Left renal cortex interstitium (tissue), 4 donors: ENCODE data around the gene CHCT1. TPM values are rescaled to one million over a fixed set of nuclear protein-coding genes. Genes with fewer than 3 reads are reported as not detected.
"Not testable (repeated sequence)": the region's sequence is repeated elsewhere in the genome, so short reads cannot be mapped to it uniquely, and the experiment has no call there.

Source experiments
- DNase-seq, 4 donors: peaks; one replicate each; pipeline ENCODE4 v3.0.0-alpha.2; 2013; ENCODE audit warnings: low read depth in 4 of 4, low spot score in 2 of 4, missing footprints in 1 of 4
- polyA plus RNA-seq, 4 donors: library from polyadenylated mRNA; unstranded; fragments of 120-200 nt; gene quantifications; one replicate each; pipeline ENCODE4 v1.2.1, GENCODE V29; 2013; ENCODE audit not compliant: insufficient read length in 4 of 4

Gene CHCT1
- under 1 TPM in 1 of 4 donors, not detected in 3; 0.34 TPM for polyA plus RNA-seq

GRCh38 chr17:60422162-60422665 lies at the start of gene CHCT1:
TSS of gene CHCT1 (plus strand) at chr17:60422489. CDS start at chr17:60422593, 104 bp downstream.
- no peak for DNase-seq

GRCh38 chr17:60372790-60373483 lies 49.4 kb upstream of the CHCT1 start:
- DNase-seq = no peak

GRCh38 chr17:60378187-60378586 lies 44.1 kb upstream of the CHCT1 start:
- not testable (repeated sequence) for DNase-seq

- not testable (repeated sequence) for DNase-seq
Observed at GRCh38 chr17:60379461-60379860, 42.8 kb upstream of the CHCT1 start.

GRCh38 chr17:60381958-60382357 lies 40.3 kb upstream of the CHCT1 start:
- no peak for DNase-seq

GRCh38 chr17:60383379-60383778 lies 38.9 kb upstream of the CHCT1 start:
- no peak for DNase-seq

- not testable (repeated sequence) for DNase-seq
Observed at GRCh38 chr17:60384921-60385320, 37.4 kb upstream of the CHCT1 start.

- DNase-seq = no peak
Observed at GRCh38 chr17:60386147-60387058, 35.9 kb upstream of the CHCT1 start.

- DNase-seq = no peak
Observed at GRCh38 chr17:60387666-60388065, 34.6 kb upstream of the CHCT1 start.

GRCh38 chr17:60388742-60389141 lies 33.5 kb upstream of the CHCT1 start:
- no peak for DNase-seq

GRCh38 chr17:60390186-60390585 lies 32.1 kb upstream of the CHCT1 start:
- no peak for DNase-seq

GRCh38 chr17:60390925-60391470 lies 31.3 kb upstream of the CHCT1 start:
- DNase-seq = no peak

- no peak for DNase-seq
Observed at GRCh38 chr17:60391471-60392041, 30.7 kb upstream of the CHCT1 start.

GRCh38 chr17:60392042-60392844 lies 30.0 kb upstream of the CHCT1 start, which contains the start of gene USP32:
TSS of gene USP32 (minus strand) at chr17:60392133. CDS start at chr17:60391939, 194 bp downstream.
- peak; percentile 88 to 95 (median 90) for DNase-seq

- no peak for DNase-seq
Observed at GRCh38 chr17:60392845-60393702, 29.2 kb upstream of the CHCT1 start.

GRCh38 chr17:60393840-60394723 lies 28.2 kb upstream of the CHCT1 start:
- no peak for DNase-seq

- DNase-seq = no peak
Observed at GRCh38 chr17:60395508-60396065, 26.7 kb upstream of the CHCT1 start.

GRCh38 chr17:60396412-60396811 lies 25.9 kb upstream of the CHCT1 start:
- no peak for DNase-seq
